ENCODE results near the gene ERICH4. TPM values are rescaled to one million over a fixed set of nuclear protein-coding genes. Genes with fewer than 3 reads are reported as not detected.
A peak's percentile ranks its signal among the peaks of the same experiment; 100 is the strongest.

Gene ERICH4
- total RNA-seq, 1 experiment from 2014 or later = not detected

DNA sequence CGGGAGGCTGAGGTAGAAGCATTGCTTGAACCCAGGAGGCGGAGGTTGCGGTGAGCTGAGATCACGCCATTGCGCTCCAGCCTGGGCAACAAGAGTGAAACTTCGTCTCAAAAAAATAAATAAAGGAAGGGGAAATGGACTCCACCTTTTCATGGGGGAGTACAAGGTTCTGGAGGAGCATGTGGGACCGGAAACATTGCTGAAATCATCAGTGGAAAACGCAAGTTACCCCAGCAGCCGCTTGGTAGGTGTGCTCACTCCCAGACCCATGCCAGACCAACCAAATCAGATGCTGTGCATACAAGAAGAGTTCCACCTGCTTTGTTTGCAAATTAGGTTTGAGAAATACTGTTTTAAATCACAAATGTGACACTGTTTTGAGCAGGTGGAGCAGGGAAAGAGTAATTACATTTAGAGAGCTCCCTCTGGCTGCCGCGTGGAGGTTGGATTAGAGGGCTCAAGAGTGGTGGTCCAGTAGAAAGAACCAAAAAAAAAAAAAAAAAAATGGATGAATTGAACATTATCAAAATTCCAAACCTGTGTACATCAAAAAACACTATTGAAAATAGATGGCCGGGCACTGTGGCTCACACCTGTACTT lies 4.9 kb downstream of the ERICH4 start:
- TF ChIP-seq, protein P1, sequence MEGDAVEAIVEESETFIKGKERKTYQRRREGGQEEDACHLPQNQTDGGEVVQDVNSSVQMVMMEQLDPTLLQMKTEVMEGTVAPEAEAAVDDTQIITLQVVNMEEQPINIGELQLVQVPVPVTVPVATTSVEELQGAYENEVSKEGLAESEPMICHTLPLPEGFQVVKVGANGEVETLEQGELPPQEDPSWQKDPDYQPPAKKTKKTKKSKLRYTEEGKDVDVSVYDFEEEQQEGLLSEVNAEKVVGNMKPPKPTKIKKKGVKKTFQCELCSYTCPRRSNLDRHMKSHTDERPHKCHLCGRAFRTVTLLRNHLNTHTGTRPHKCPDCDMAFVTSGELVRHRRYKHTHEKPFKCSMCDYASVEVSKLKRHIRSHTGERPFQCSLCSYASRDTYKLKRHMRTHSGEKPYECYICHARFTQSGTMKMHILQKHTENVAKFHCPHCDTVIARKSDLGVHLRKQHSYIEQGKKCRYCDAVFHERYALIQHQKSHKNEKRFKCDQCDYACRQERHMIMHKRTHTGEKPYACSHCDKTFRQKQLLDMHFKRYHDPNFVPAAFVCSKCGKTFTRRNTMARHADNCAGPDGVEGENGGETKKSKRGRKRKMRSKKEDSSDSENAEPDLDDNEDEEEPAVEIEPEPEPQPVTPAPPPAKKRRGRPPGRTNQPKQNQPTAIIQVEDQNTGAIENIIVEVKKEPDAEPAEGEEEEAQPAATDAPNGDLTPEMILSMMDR (IDR thresholded peaks at IDR 0.05; ENCODE audit: unreplicated experiment) = no peak
- CTCF ChIA-PET = interaction anchor here (0.6 to 3.0 kb wide), 7 partner anchors 9 to 821 kb away, joined by 3 to 31 read pairs (median 3); partner anchors contain the start of gene CIC
- intact Hi-C loops (cut with micrococcal nuclease; ENCODE audit: unreplicated experiment) = loop anchor here (2.0 kb wide), 1 partner anchor 89 kb away; no protein-coding TSS in a partner anchor
- peaks cover 46% of the 10 kb centered on the region for H3K27me3 Mint-ChIP-seq (ENCODE audit: unreplicated experiment)
- H3K27ac Mint-ChIP-seq (ENCODE audit: unreplicated experiment) = no peak overlapping the region
- no peak overlapping the region for H3K4me3 Mint-ChIP-seq (ENCODE audit: low read depth, unreplicated experiment)
- no peak for DNase-seq
- H3K9me3 Mint-ChIP-seq (ENCODE audit: low read depth, unreplicated experiment) = no peaks in the 10 kb centered on the region
- H3K36me3 Mint-ChIP-seq (ENCODE audit: insufficient read depth, unreplicated experiment) = no peaks in the 10 kb centered on the region
- BruUV-seq (replicated peaks) = no TSS peak
- peaks cover 11% of the 10 kb centered on the region for H3K4me1 Mint-ChIP-seq (ENCODE audit: low read depth, unreplicated experiment)

- Mint-ChIP-seq H3K27ac (ENCODE audit: unreplicated experiment) (peak overlapping the region; percentile 11), H3K27me3 (ENCODE audit: unreplicated experiment) (peaks cover 32% of the 10 kb centered on the region), H3K4me1 (ENCODE audit: low read depth, unreplicated experiment) (peaks cover 11% of the 10 kb centered on the region), H3K4me3 (ENCODE audit: low read depth, unreplicated experiment) (peak overlapping the region; percentile 51), H3K36me3 (ENCODE audit: insufficient read depth, unreplicated experiment) (no peaks in the 10 kb centered on the region), H3K9me3 (ENCODE audit: low read depth, unreplicated experiment) (no peaks in the 10 kb centered on the region)
- CTCF ChIA-PET = interaction anchor here (0.6 to 3.0 kb wide), 19 partner anchors 8 to 727 kb away, joined by 3 to 31 read pairs (median 3); partner anchors contain the start of genes DMAC2 and HNRNPUL1
- peak; percentile 87 for DNase-seq
- TF ChIP-seq, protein P1 (IDR thresholded peaks at IDR 0.05; ENCODE audit: unreplicated experiment) = peak; percentile 97
- no TSS peak for BruUV-seq (replicated peaks)
- intact Hi-C loops (cut with micrococcal nuclease; ENCODE audit: unreplicated experiment) = loop anchor here (1.0 to 2.0 kb wide), 3 partner anchors 88 to 121 kb away; no protein-coding TSS in a partner anchor
These were observed 6.3 kb downstream of the ERICH4 start for GRCh38 chr19:41449079-41449864.

GRCh38 chr19:41449865-41450178 lies 6.9 kb downstream of the ERICH4 start:
- Mint-ChIP-seq H3K27ac (ENCODE audit: unreplicated experiment) (peak overlapping the region; percentile 11), H3K4me3 (ENCODE audit: low read depth, unreplicated experiment) (no peak overlapping the region), H3K9me3 (ENCODE audit: low read depth, unreplicated experiment) (no peaks in the 10 kb centered on the region), H3K4me1 (ENCODE audit: low read depth, unreplicated experiment) (peaks cover 11% of the 10 kb centered on the region), H3K36me3 (ENCODE audit: insufficient read depth, unreplicated experiment) (no peaks in the 10 kb centered on the region), H3K27me3 (ENCODE audit: unreplicated experiment) (peaks cover 29% of the 10 kb centered on the region)
- BruUV-seq (replicated peaks) = no TSS peak
- DNase-seq = no peak
- CTCF ChIA-PET = interaction anchor here (0.7 to 3.0 kb wide), 6 partner anchors 10 to 128 kb away, joined by 3 to 31 read pairs (median 8); partner anchors contain the start of gene DMAC2
- TF ChIP-seq, protein P1 (IDR thresholded peaks at IDR 0.05; ENCODE audit: unreplicated experiment) = no peak
- intact Hi-C loops (cut with micrococcal nuclease; ENCODE audit: unreplicated experiment) = loop anchor here (1.0 to 2.0 kb wide), 3 partner anchors 87 to 120 kb away; no protein-coding TSS in a partner anchor

DNA sequence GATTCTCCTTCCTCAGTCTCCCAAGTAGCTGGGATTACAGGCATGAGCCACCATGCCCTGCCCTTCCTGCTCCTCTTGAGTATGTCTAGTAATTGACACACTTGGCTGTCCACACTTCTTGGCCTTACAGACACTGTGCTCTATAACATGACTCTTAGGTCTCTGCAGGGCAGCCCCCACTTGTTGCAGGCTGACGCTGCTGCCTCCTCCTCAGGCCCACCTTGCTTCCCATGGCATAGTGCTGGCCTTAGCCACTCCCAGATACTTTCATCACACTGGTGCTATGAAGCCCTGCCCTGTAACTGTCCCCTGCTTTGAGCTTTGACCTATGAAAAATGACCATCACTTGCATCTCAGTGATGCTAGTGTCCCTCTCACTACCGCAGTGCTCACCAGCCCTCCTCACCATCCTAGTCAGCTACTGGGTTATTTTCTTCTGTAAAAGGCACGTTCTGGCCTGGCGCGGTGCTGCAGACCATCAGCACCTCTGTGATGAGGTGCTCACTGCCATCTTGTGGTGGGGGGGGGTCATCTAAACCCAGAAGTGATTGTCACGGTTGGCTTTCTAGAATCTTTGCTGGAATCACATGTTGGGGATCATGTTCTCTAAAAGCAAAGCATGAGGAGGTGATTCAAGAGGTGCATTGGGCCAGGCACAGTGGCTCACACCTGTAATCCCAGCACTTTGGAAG lies 9.8 kb downstream of the ERICH4 start:
- no peak for DNase-seq
- no peak overlapping the region for H3K27ac Mint-ChIP-seq (ENCODE audit: unreplicated experiment)
- H3K4me3 Mint-ChIP-seq (ENCODE audit: low read depth, unreplicated experiment) = no peak overlapping the region
- peaks cover 34% of the 10 kb centered on the region for H3K4me1 Mint-ChIP-seq (ENCODE audit: low read depth, unreplicated experiment)
- CTCF ChIA-PET = interaction anchor here (0.6 to 0.7 kb wide), 3 partner anchors 108 to 367 kb away, joined by 3 to 5 read pairs (median 3); no protein-coding TSS in a partner anchor
- BruUV-seq (replicated peaks) = no TSS peak
- no peaks in the 10 kb centered on the region for H3K36me3 Mint-ChIP-seq (ENCODE audit: insufficient read depth, unreplicated experiment)
- intact Hi-C loops (cut with micrococcal nuclease; ENCODE audit: unreplicated experiment) = no loop called here
- TF ChIP-seq, protein P1 (IDR thresholded peaks at IDR 0.05; ENCODE audit: unreplicated experiment) = no peak
- peaks cover 25% of the 10 kb centered on the region for H3K27me3 Mint-ChIP-seq (ENCODE audit: unreplicated experiment)
- no peaks in the 10 kb centered on the region for H3K9me3 Mint-ChIP-seq (ENCODE audit: low read depth, unreplicated experiment)

Data from Calu3 (cell line).